Measurements from ENCODE around the gene CD70.

DNA sequence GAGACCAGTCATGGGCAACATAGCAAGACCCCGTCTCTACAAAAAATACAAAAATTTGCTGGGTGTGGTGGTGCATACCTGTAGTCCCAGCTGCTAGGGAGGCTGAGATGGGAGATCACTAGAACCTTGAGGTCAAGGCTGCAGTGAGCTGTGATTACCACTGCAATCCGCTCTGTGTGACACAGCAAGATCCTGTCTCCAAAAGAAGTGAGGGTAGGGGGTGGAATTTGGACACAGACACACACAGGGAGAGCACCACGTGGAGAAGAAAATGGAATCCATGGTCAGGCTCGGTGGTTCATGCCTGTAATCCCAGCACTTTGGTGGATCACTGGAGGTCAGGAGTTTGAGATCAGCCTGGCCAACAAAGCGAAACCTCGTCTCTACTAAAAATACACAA is 51.4 kb downstream of the CD70 start:
- TF ChIP-seq POLR2A (IDR thresholded peaks at IDR 0.05; ENCODE audit: low read length) (no peak), GATA1 (IDR thresholded peaks at IDR 0.05; ENCODE audit: low read depth, low read length) (no peak)

Measured in erythroblast (primary cell).